IPS-NIHi7 (cell line): ENCODE data around the gene C2orf76.
"Not testable (repeated sequence)": the region's sequence is repeated elsewhere in the genome, so short reads cannot be mapped to it uniquely, and the experiment has no call there.

ENCODE experiments used
- DNase-seq: peaks from one replicate; pipeline ENCODE4 v3.0.0; 2012; ENCODE audit warnings: mixed read lengths; ENCODE audit errors: extremely low spot score

C2orf76 gene

GRCh38 chr2:119377294-119377992 lies 10.8 kb upstream of the C2orf76 start:
- DNase-seq = no peak

- DNase-seq = no peak
Observed at GRCh38 chr2:119376810-119377209, 10.2 kb upstream of the C2orf76 start.

- not testable (repeated sequence) for DNase-seq
Observed at GRCh38 chr2:119376406-119376805, 9.8 kb upstream of the C2orf76 start.

- DNase-seq = not testable (repeated sequence)
Observed at GRCh38 chr2:119373907-119374745, 7.5 kb upstream of the C2orf76 start.

GRCh38 chr2:119372778-119373568 lies 6.3 kb upstream of the C2orf76 start:
- DNase-seq = no peak

GRCh38 chr2:119371111-119371510 lies 4.5 kb upstream of the C2orf76 start:
- no peak for DNase-seq

GRCh38 chr2:119369845-119370244 lies 3.2 kb upstream of the C2orf76 start:
- no peak for DNase-seq

- DNase-seq = peak; percentile 85
Observed at GRCh38 chr2:119367472-119368099, 952 bp upstream of the C2orf76 start.

- no peak for DNase-seq
Observed at GRCh38 chr2:119366161-119366648, 429 bp downstream of the C2orf76 start.

GRCh38 chr2:119365436-119365835 lies 1.2 kb downstream of the C2orf76 start:
- no peak for DNase-seq

- no peak for DNase-seq
Observed at GRCh38 chr2:119364798-119365197, 1.8 kb downstream of the C2orf76 start.

- no peak for DNase-seq
Observed at GRCh38 chr2:119360423-119360966, 6.1 kb downstream of the C2orf76 start.

- DNase-seq = no peak
Observed at GRCh38 chr2:119359774-119360173, 6.9 kb downstream of the C2orf76 start.

GRCh38 chr2:119354860-119355259 lies 11.8 kb downstream of the C2orf76 start:
- no peak for DNase-seq

GRCh38 chr2:119352357-119352756 lies 14.3 kb downstream of the C2orf76 start:
- DNase-seq = no peak

GRCh38 chr2:119350311-119350998 lies 16.2 kb downstream of the C2orf76 start:
- DNase-seq = peak; percentile 34

GRCh38 chr2:119349289-119349688 lies 17.3 kb downstream of the C2orf76 start:
- no peak for DNase-seq

- DNase-seq = no peak
Observed at GRCh38 chr2:119341684-119342083, 24.9 kb downstream of the C2orf76 start.

- DNase-seq = no peak
Observed at GRCh38 chr2:119339562-119339923, 27.1 kb downstream of the C2orf76 start.

GRCh38 chr2:119338826-119339561 lies 27.6 kb downstream of the C2orf76 start:
- DNase-seq = no peak
